Lower lobe of right lung (tissue), 2 donors: ENCODE results near the gene NHLH2. TPM values are rescaled to one million over a fixed set of nuclear protein-coding genes. Genes with fewer than 3 reads are reported as not detected.

Source experiments
- ATAC-seq, 2 donors: fragments of 200-7000 bp; cut with Tn5 transposase; one replicate each; pipeline ENCODE4 v1.9.1; 2020 to 2022; ENCODE audit warnings: mild to moderate bottlenecking in 2 of 2, moderate library complexity in 2 of 2
- DNase-seq: peaks from one replicate; pipeline ENCODE4 v3.0.0-alpha.2; 2020
- H3K27ac ChIP-seq: fragments of 200-600 bp; one replicate; pipeline ENCODE4 v1.8.0; 2022
- H3K27me3 ChIP-seq: fragments of 200-600 bp; one replicate; pipeline ENCODE4 v1.8.0; 2022; ENCODE audit warnings: low read depth
- H3K36me3 ChIP-seq: fragments of 200-600 bp; one replicate; pipeline ENCODE4 v1.8.0; 2022; ENCODE audit warnings: mild to moderate bottlenecking
- H3K4me1 ChIP-seq: fragments of 200-600 bp; one replicate; pipeline ENCODE4 v1.8.0; 2022
- H3K4me3 ChIP-seq: fragments of 200-600 bp; one replicate; pipeline ENCODE4 v1.8.0; 2022; ENCODE audit warnings: mild to moderate bottlenecking
- H3K9me3 ChIP-seq: fragments of 200-600 bp; one replicate; pipeline ENCODE4 v1.8.0; 2022
- intact Hi-C: fragments of 100-400 bp; cut with DNase I; formaldehyde crosslinking; loops from one replicate; pipeline ENCODE4 v1.11.0; 2022
- total RNA-seq: library from RNA; stranded (reverse); fragmentation: NEBNext Ultra II Directional; extraction: Animal tissue kit (Norgen Biotek cat#: 25700); gene quantifications from one replicate; pipeline ENCODE4 v1.2.1, GENCODE V29; 2021
- TF ChIP-seq, protein P1 (sequence below): fragments of 200-600 bp; IDR thresholded peaks from one replicate; pipeline ENCODE4 v1.8.0; 2022; ENCODE audit warnings: antibody characterized with exemption, mild to moderate bottlenecking
- donor health status: DM: no; HTN: yes; CAD: no; lungs with severe emphysema.

Gene NHLH2
- total RNA-seq, 1 donor from 2014 or later = 0.41 TPM

DNA sequence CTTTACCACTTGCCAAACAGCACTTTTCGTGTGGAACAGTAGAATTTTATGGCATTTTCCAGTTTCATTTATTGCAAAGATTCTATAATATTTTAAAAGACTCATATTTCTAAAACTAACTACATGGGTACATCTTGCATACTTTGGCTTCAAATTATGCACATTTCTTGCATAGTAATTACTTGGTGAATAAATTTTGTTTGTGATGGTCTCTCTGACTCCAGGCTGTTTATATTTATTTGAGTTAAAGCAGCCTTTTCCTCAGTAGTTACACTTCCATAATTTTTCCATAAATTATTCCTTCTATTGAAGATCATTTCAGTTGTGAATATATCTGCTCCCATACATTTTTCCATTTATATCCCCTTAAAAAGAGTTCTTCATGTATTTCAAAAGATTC lies 6.9 kb upstream of the NHLH2 start:
- no peaks in the 10 kb centered on the region for H3K9me3 ChIP-seq
- H3K4me3 ChIP-seq = no peak overlapping the region
- no peaks in the 10 kb centered on the region for H3K4me1 ChIP-seq
- peaks cover 19% of the 10 kb centered on the region for H3K27me3 ChIP-seq
- TF ChIP-seq, protein P1, sequence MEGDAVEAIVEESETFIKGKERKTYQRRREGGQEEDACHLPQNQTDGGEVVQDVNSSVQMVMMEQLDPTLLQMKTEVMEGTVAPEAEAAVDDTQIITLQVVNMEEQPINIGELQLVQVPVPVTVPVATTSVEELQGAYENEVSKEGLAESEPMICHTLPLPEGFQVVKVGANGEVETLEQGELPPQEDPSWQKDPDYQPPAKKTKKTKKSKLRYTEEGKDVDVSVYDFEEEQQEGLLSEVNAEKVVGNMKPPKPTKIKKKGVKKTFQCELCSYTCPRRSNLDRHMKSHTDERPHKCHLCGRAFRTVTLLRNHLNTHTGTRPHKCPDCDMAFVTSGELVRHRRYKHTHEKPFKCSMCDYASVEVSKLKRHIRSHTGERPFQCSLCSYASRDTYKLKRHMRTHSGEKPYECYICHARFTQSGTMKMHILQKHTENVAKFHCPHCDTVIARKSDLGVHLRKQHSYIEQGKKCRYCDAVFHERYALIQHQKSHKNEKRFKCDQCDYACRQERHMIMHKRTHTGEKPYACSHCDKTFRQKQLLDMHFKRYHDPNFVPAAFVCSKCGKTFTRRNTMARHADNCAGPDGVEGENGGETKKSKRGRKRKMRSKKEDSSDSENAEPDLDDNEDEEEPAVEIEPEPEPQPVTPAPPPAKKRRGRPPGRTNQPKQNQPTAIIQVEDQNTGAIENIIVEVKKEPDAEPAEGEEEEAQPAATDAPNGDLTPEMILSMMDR = no peak
- H3K27ac ChIP-seq = no peak overlapping the region
- ATAC-seq (no peak), DNase-seq (no peak)
- intact Hi-C loops = no loop called here
- H3K36me3 ChIP-seq = no peaks in the 10 kb centered on the region

DNA sequence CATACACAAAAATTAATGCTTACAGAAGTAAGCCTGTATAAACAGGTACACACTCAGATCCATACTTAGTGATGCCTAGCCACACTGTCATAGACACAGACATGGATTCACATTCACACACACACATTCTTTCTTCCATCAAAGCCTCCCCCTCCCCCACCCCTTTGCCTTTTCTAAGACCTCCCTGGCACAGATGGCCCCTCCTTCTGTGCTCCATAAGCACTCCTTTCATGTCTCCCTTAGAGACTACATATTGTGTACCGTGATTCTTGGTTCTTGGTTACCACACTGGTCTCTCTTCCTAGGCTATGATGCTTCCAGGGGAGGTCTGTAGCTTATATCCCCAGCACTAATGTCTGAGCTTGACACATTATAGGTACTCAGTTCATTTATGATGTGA lies 2.0 kb upstream of the NHLH2 start:
- Histone ChIP-seq H3K27me3 (peaks cover 68% of the 10 kb centered on the region), H3K36me3 (no peaks in the 10 kb centered on the region), H3K9me3 (no peaks in the 10 kb centered on the region), H3K27ac (no peak overlapping the region), H3K4me1 (peaks cover 20% of the 10 kb centered on the region), H3K4me3 (no peak overlapping the region)
- intact Hi-C loops = no loop called here
- TF ChIP-seq, protein P1 = no peak
- no peak for ATAC-seq
- DNase-seq = no peak

DNA sequence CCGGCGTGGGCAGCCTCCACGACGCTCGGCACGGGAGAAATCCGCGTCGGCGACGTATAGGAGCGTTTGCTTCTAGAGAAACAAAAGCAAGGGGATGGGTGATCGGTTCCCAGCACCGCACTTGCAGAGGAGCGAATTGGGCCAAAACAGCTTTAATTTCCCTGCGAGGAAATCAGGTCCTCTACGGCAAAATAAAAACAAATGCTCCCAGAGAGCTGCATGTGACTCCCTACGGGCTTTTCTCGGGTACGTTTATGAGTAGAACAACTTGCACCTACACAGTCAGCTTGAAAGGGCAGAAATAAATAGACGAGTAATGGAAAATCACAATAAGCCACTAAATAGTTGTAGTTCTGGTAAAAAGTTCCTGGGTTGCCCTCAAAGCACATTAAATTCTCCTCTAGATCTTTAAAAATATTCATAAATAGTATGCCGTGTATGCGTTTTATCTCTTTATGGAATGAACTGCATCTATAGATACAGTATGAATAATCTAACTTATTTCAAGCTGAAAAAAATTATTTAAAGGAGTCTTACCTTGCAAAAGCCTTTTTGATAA lies 1.2 kb downstream of the NHLH2 start:
- peaks cover 26% of the 10 kb centered on the region for H3K4me1 ChIP-seq
- TF ChIP-seq, protein P1 = no peak
- H3K9me3 ChIP-seq = no peaks in the 10 kb centered on the region
- peak overlapping the region; percentile 42 for H3K4me3 ChIP-seq
- peaks cover 81% of the 10 kb centered on the region for H3K27me3 ChIP-seq
- DNase-seq = no peak
- no peaks in the 10 kb centered on the region for H3K36me3 ChIP-seq
- intact Hi-C loops = no loop called here
- no peak overlapping the region for H3K27ac ChIP-seq
- no peak for ATAC-seq

DNA sequence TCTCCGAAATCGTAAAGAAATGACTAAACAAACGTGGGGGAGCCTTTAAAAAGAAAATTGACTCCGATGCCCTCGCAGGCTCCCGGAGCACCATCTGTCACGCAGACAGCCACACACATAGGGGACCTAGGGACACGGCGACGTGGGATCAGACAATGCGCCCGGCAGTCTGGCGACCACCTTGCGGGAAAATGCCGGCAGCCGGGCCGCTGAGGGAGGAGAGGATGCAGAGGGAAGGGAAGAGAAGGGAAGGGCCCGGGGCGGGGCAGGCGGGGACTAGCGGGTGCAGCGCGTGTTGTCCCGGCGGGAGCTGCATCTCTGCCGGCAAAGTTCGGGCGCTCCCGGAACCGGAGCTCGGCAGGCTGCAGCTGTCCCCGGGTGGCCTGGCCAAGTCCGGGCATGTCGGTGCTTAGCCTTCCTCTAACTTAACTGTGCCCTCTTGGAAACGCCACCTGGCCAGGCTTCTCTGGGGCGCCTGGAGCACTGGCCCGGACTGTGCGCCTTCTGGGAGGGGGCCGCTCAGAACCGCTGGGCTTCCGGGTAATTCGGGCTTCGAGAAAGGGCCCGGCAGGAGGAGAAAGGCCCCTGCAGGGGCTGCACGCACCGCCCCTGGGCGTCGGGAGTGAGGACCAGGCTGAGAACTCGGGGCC lies 1.8 kb downstream of the NHLH2 start:
- peak; percentile 55 for DNase-seq
- Histone ChIP-seq H3K27me3 (peaks cover 81% of the 10 kb centered on the region), H3K9me3 (no peaks in the 10 kb centered on the region)

DNA sequence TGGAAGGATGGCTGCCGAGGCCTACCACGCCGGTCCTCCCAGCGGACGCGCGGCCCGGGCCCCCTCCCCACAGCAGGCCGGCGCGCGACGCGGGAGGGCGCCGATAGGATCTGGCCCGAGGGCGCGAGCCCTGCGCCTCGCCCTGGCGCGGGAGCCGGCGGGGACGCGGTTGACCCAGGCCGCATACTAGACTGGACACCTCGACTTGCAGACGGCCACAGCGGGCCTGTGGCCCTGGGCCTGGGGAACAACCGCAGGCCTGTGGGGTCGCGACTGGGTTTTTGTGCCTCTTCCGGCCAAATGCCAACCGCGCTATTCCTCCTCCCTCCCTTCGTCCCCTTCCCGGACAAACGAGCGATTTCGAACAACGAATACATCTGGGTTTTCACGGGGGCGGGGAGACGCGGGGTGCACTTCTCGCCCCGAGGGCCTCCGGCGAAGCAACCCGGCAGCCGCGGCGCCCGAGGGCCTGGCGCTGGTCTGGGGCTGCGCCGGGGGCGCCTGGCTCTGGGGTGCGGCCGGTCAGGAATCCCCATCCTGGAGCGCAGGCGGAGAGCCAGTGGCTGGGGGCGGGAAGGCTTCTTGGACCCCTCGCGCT lies 2.4 kb downstream of the NHLH2 start:
- TF ChIP-seq, protein P1 = no peak
- Histone ChIP-seq H3K9me3 (no peaks in the 10 kb centered on the region), H3K4me3 (peak overlapping the region; percentile 42), H3K4me1 (peaks cover 26% of the 10 kb centered on the region), H3K27me3 (peaks cover 81% of the 10 kb centered on the region), H3K36me3 (no peaks in the 10 kb centered on the region), H3K27ac (no peak overlapping the region)
- ATAC-seq (peak; percentile 52 to 65), DNase-seq (no peak)
- intact Hi-C loops = no loop called here

More for the DNA sequence above, 1.8 kb downstream of the NHLH2 start:
- TF ChIP-seq, protein P1 = no peak
- intact Hi-C loops = no loop called here
- peak; percentile 70 to 74 for ATAC-seq
- H3K4me3 ChIP-seq = peak overlapping the region; percentile 42
- H3K4me1 ChIP-seq = peaks cover 26% of the 10 kb centered on the region
- H3K27ac ChIP-seq = no peak overlapping the region
- H3K36me3 ChIP-seq = no peaks in the 10 kb centered on the region
